MM.1S (cell line): ENCODE results near the gene NPTX1.

Experiments
- EZH2phosphoT487 ChIP-seq: fragments of 300-600 bp; sonication (generic); IDR thresholded peaks from 2 replicates; pipeline ENCODE4 v1.6.1; 2018; ENCODE audit warnings: antibody characterized with exemption, low read length
- TF ChIP-seq, protein P1 (sequence below): fragments of 300-600 bp; sonication (generic); IDR thresholded peaks from 2 replicates; pipeline ENCODE4 v1.5.1; 2016; ENCODE audit warnings: antibody characterized with exemption, low read length, mixed read lengths

DNA sequence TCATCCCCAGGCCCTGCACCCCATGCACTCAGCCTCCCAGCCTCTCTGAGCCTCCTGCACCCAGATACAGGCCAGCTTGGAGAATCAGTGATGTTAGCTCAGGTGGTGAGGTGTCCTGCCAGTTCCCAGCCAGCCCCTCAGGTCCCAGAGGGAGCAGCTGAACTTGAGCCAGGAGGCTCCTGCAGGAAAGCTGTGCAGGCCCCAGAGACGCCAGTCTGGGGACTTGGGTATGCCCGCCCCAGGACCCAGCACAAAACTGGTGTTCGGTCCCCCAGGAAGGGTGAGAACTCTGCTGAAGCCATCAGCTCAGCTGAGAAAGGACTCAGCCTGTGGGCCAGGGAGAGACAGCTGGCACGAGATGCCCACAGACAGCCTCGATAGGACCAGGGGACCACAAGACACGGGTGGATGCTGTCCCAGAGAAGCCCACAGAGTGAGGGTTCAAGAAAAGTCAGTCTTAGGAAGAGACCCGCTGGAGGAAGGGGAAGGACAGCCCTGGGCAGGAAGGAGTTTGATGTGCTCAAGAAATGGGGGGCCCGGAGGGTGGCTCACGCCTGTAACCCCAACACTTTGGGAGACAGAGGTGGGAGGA, 50.5 kb downstream of the NPTX1 start:
- TF ChIP-seq, protein P1, sequence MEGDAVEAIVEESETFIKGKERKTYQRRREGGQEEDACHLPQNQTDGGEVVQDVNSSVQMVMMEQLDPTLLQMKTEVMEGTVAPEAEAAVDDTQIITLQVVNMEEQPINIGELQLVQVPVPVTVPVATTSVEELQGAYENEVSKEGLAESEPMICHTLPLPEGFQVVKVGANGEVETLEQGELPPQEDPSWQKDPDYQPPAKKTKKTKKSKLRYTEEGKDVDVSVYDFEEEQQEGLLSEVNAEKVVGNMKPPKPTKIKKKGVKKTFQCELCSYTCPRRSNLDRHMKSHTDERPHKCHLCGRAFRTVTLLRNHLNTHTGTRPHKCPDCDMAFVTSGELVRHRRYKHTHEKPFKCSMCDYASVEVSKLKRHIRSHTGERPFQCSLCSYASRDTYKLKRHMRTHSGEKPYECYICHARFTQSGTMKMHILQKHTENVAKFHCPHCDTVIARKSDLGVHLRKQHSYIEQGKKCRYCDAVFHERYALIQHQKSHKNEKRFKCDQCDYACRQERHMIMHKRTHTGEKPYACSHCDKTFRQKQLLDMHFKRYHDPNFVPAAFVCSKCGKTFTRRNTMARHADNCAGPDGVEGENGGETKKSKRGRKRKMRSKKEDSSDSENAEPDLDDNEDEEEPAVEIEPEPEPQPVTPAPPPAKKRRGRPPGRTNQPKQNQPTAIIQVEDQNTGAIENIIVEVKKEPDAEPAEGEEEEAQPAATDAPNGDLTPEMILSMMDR = no peak
- no peak for TF ChIP-seq EZH2phosphoT487
